Measurements from ENCODE around the gene ZNF236.

- no peak for TF ChIP-seq POLR2A (IDR thresholded peaks at IDR 0.05)
- no peak for TF ChIP-seq CTCF (IDR thresholded peaks at IDR 0.05)
- TF ChIP-seq POLR2AphosphoS5 (IDR thresholded peaks at IDR 0.05), result no peak
Observed at GRCh38 chr18:77001041-77001440, 178.7 kb downstream of the ZNF236 start.

Measured in sigmoid colon (tissue), 4 donors.